Measurements from ENCODE around the gene PNMA8B.
"Not testable (repeated sequence)": the region's sequence is repeated elsewhere in the genome, so short reads cannot be mapped to it uniquely, and the experiment has no call there.

The PNMA8B gene

GRCh38 chr19:46514589-46515289, 19.1 kb upstream of the PNMA8B start:
- DNase-seq (ENCODE audit: low read depth) = no peak

DNA sequence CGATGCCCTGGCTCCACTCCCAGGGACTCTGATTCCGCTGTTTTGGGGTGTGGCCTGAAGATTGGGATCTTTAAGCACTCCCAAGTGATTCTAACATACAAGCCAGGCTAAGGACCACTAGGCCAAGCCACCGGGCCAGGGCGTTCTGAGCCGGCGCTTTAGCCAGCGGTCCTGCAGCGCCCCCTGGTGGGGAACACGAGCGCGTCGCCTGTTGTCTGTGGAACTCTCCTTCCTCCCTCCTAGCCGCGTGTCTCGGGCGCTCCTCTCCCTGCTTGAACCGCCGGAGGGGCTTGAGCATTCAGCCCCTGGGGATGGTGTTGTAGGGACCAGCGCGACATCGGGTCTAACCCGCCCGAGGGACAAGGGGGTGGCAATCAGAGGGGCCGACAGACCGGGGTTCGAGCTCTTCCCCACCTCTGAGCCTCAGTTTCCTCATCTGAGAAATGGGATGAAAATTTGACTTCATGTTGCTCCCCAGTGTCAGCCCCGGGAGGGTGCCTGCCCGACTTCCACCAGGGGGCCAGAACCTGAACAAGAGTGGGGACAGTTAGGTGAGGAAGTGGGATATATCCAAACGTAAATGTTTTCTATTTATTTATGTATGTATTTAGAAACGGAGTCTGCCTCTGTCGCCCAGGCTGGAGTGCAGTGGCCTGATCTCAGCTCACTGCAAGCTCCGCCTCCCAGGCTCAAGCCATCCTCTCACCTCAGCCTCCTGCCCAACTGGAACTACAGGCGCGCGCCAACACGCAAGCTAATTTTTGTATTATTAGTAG, 18.0 kb upstream of the PNMA8B start:
- DNase-seq (ENCODE audit: low read depth) = peak; percentile 78

DNA sequence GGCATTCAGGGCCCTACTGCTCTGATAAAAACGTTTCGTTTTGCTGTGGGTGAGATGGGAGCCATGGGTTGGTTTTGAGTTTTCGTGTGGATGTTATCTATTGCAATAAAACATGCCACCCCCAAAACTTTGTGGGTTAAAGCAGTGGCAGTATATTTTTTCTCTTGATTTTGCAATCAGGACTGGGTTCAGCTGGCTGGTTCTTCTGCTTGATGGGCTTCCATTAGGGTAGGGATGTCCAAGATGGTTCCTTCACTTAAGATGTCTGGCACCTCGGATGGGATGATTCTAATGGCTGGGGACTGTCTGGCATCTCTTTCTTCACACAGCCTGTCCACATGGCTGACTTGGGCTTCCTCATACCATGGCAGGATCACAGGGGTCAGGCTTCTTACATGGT, 15.6 kb upstream of the PNMA8B start:
- no peak for DNase-seq (ENCODE audit: low read depth)

- DNase-seq (ENCODE audit: low read depth) = no peak
Observed at GRCh38 chr19:46508206-46508605, 12.5 kb upstream of the PNMA8B start.

GRCh38 chr19:46503848-46504453, 8.3 kb upstream of the PNMA8B start:
- DNase-seq (ENCODE audit: low read depth) = no peak

- no peak for DNase-seq (ENCODE audit: low read depth)
Observed at GRCh38 chr19:46502891-46503290, 7.2 kb upstream of the PNMA8B start.

DNA sequence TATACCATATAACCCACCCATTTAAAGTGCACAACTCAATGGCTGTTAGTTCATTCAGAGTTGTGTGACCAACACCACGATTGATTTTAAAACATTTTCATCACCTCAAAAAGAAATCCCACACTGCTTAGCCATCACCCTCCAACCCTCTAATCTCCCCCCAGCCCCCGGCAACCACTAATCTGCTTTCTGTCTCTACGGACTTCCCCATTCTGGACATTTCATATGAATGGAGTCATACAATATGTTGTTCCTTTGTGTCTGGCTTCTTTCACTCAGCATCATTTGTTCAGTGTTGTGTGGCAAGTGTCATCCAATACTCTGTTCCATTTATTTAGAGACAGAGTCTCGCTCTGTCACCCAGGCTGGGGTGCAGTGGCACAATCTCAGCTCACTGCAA, 4.0 kb upstream of the PNMA8B start:
- no peak for DNase-seq (ENCODE audit: low read depth)

- DNase-seq (ENCODE audit: low read depth) = no peak
Observed at GRCh38 chr19:46497773-46498172, 2.1 kb upstream of the PNMA8B start.

DNA sequence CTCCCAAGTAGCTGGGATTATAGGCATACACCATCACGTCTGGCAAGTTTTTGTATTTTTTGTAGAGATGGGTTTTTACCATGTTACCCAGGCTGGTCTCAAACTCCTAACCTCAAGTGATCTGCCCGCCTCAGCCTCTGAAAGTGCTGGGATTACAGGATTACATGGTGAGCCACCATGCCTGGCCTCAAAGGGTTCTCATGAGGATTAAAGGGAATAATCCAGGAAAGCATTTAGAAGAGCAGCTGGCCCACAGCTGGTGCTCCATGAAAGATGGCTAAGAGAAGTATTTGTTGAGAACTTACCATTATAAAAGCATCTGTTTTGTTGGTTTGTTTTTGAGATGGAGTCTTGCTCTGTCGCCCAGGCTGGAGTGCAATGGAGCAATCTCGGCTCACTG, 1.2 kb upstream of the PNMA8B start:
- DNase-seq (ENCODE audit: low read depth) = not testable (repeated sequence)

GRCh38 chr19:46496304-46496703, 637 bp upstream of the PNMA8B start:
- no peak for DNase-seq (ENCODE audit: low read depth)

GRCh38 chr19:46494941-46495785, 504 bp downstream of the PNMA8B start:
- no peak for DNase-seq (ENCODE audit: low read depth)

DNA sequence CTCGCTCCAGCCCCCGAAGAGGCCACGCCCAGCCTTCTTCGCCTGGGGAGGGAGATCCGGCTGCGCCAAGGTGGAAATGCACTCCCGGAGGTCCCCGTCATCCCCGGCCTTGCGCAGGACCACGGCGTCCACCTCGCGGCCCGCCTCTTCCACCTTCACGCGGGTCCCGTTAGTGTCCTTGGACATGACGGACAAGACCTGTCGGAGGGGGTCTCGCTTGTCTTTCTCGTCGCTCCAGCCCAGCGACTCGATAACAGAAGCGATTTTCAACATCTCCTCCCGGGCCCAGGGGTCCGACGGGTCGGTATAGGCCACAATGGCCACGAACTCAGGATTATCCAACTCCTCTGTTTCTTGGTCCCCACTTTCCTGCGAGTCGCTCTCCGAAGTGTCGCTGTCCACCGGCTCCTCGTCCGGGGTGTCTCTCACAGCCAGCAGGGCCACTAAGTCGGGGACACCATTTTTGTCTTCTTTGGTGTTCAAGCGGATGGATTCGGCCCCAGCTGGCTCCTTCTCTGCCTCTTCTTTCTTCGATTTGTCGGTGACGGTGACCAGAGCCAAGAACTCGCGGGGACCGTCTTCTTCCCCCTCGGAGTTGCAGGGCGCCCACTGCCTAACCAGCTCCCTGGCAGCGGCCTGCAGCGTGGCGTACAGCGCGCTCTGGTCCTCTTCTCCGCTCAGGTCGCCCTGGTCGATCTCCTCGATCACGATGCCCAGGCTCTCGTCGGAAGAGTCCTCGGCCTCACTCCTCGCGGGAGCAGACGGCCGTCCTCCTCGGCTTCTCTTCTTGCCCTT, 1.3 kb downstream of the PNMA8B start:
- DNase-seq (ENCODE audit: low read depth) = no peak

DNA sequence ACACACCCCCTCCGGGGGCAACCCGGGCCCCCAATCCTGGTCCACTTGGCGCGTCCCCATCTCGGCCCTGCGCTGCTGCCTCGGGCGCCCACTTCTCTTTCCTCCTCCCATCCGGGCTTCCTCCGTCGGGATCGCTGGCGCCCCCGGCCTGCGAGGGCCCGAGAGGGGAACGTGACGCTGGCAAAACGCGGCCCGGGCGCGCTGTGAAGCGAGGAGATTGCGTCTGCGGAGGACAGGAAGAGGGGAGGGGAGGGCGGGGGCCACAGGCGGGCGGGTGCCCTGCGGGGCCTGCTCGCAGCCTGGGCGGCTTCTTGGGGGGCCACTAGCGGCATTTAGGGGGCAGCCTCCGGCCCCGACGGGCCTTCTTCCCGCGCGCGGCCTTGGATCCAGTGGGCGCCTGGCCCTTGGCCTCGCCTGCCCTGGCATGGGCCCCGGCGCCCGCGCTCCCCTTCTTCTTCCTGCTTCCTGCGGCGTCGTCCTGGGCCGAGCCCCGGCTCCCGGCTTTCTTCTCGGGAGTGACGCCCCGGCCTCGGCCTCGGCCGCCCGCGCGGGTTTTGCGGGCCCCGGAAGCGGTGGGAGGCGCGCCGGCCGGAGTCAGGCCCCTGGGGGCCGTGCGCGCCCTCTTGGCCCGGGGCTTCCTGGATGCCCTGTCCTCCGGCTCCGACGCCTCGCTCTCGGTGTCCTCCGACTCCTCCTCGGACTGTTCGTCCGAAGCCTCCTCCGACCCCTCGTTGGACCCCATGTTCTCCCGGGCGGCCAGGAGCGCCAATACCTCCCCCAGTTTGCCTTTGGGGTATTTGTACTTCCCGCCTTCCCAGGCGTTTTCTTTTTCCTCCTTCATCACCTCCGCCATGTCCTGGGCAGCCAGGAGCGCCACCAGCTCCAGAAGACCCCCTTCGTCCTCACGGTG, 2.2 kb downstream of the PNMA8B start:
- DNase-seq (ENCODE audit: low read depth) = no peak

- no peak for DNase-seq (ENCODE audit: low read depth)
Observed at GRCh38 chr19:46492841-46493235, 2.8 kb downstream of the PNMA8B start.

- no peak for DNase-seq (ENCODE audit: low read depth)
Observed at GRCh38 chr19:46491975-46492682, 3.5 kb downstream of the PNMA8B start.

DNA sequence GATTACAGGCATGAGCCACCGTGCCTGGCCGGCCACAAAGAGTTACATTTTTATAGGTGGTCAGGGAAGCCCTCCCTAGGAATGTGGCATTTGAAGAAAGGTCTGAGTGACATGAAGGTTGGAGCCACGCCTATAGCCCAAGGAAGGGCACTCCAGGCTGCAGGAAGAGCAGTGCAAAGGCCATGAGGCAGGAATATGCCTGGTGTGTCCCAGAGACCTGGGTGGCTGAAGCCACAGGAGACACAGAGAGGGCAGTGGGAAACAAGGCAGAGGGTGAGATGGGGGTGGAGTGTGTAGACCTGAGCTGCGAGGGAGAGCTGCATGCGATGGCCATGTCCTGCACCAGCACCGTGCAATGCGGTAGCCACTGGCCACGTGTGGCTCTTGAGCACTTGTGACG, 4.9 kb downstream of the PNMA8B start:
- no peak for DNase-seq (ENCODE audit: low read depth)

GRCh38 chr19:46489445-46490272, 6.0 kb downstream of the PNMA8B start:
- DNase-seq (ENCODE audit: low read depth) = no peak

- DNase-seq (ENCODE audit: low read depth) = no peak
Observed at GRCh38 chr19:46488551-46488950, 7.1 kb downstream of the PNMA8B start.

Measured in activated T-cell treated with anti-CD3 and anti-CD28 coated beads for 48 hours (primary cell).